Neural progenitor cell (in vitro differentiated cells): ENCODE data around the gene CSK.

Experiments
- EZH2 ChIP-seq: fragments of 200-600 bp; sonication (generic); IDR thresholded peaks from 2 replicates; pipeline ENCODE4 v1.6.1; 2017; ENCODE audit warnings: antibody characterized with exemption, mild to moderate bottlenecking, moderate library complexity
- TF ChIP-seq, protein P1 (sequence below): fragments of 200-600 bp; sonication (generic); IDR thresholded peaks from 2 replicates; pipeline ENCODE4 v1.5.1; 2017; ENCODE audit warnings: antibody characterized with exemption, mild to moderate bottlenecking

DNA sequence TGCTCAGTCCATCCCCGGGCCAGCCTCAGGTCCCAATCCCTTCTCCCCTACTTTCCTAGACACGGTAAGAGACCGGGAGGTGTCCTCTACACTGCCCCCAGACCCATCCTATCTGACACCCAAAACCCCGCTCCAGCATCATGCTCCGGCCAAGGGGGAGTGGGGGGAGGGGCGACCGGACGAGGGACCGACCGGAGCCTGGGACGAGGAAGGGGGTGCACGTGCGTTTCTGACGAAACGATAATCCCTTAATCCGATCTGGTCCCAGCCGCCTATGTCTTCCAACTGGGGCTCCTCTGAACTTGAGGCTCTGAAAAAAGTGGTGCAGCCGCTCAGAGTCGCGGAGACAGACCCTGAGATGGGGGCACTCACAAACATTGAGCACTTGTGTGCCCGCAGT lies 45.0 kb downstream of the CSK start:
- TF ChIP-seq EZH2, result no peak
- TF ChIP-seq, protein P1, sequence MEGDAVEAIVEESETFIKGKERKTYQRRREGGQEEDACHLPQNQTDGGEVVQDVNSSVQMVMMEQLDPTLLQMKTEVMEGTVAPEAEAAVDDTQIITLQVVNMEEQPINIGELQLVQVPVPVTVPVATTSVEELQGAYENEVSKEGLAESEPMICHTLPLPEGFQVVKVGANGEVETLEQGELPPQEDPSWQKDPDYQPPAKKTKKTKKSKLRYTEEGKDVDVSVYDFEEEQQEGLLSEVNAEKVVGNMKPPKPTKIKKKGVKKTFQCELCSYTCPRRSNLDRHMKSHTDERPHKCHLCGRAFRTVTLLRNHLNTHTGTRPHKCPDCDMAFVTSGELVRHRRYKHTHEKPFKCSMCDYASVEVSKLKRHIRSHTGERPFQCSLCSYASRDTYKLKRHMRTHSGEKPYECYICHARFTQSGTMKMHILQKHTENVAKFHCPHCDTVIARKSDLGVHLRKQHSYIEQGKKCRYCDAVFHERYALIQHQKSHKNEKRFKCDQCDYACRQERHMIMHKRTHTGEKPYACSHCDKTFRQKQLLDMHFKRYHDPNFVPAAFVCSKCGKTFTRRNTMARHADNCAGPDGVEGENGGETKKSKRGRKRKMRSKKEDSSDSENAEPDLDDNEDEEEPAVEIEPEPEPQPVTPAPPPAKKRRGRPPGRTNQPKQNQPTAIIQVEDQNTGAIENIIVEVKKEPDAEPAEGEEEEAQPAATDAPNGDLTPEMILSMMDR, result no peak
